Osteoblast (primary cell): Measurements from ENCODE around the gene CAPN5. TPM values are rescaled to one million over a fixed set of nuclear protein-coding genes. Genes with fewer than 3 reads are reported as not detected.

Experiments
- DNase-seq: peaks from one replicate; pipeline ENCODE4 v3.0.0; 2011; ENCODE audit warnings: low spot score, mixed read lengths; ENCODE audit not compliant: insufficient read length; ENCODE audit errors: missing footprints
- H2AFZ ChIP-seq: 2 replicates; pipeline ENCODE4 v1.6.0; 2011; ENCODE audit warnings: mild to moderate bottlenecking, low read length
- H3K27ac ChIP-seq: 2 replicates; pipeline ENCODE4 v1.5.1; 2011; ENCODE audit warnings: mild to moderate bottlenecking, low read depth, low read length, moderate library complexity
- H3K27me3 ChIP-seq: 2 replicates; pipeline ENCODE4 v1.6.0; 2012; ENCODE audit warnings: mild to moderate bottlenecking, control low read depth, inconsistent platforms, low read length, moderate library complexity; ENCODE audit not compliant: insufficient read depth
- H3K36me3 ChIP-seq: 2 replicates; pipeline ENCODE4 v1.5.1; 2011; ENCODE audit warnings: mild to moderate bottlenecking, low read length, control low read depth, moderate library complexity; ENCODE audit not compliant: insufficient read depth
- H3K4me1 ChIP-seq: 2 replicates; pipeline ENCODE4 v1.5.1; 2011; ENCODE audit warnings: mild to moderate bottlenecking, low read length, control low read depth, moderate library complexity; ENCODE audit not compliant: insufficient read depth
- H3K4me2 ChIP-seq: 2 replicates; pipeline ENCODE4 v1.6.0; 2011; ENCODE audit warnings: mild to moderate bottlenecking, low read length; ENCODE audit not compliant: insufficient read depth
- H3K4me3 ChIP-seq: fragments of 200-600 bp; sonication (generic); 3 replicates; pipeline ENCODE4 v1.5.1; 2012; ENCODE audit warnings: mild to moderate bottlenecking, low read length, inconsistent platforms; ENCODE audit not compliant: insufficient read depth
- H3K79me2 ChIP-seq: 2 replicates; pipeline ENCODE4 v1.6.0; 2012; ENCODE audit warnings: mild to moderate bottlenecking, low read length, control low read depth, inconsistent platforms; ENCODE audit not compliant: insufficient read depth
- H3K9me3 ChIP-seq: 2 replicates; pipeline ENCODE4 v1.5.1; 2011; ENCODE audit warnings: low read depth, low read length, control low read depth
- H4K20me1 ChIP-seq: 2 replicates; pipeline ENCODE4 v1.6.0; 2012; ENCODE audit warnings: mild to moderate bottlenecking, low read length, control low read depth; ENCODE audit not compliant: insufficient read depth
- total RNA-seq: library from RNA; depleted of rRNA; stranded (reverse); fragments of >200 nt; gene quantifications from 2 replicates; pipeline ENCODE4 v1.2.3, GENCODE V29; 2012
- TF ChIP-seq, protein P1 (sequence below): IDR thresholded peaks from 2 replicates; pipeline ENCODE4 v1.5.1; 2011; ENCODE audit warnings: mild to moderate bottlenecking, low read depth, low read length, moderate library complexity; ENCODE audit errors: extremely low read depth

Gene CAPN5
- total RNA-seq, 1 donor = 6.5 TPM

DNA sequence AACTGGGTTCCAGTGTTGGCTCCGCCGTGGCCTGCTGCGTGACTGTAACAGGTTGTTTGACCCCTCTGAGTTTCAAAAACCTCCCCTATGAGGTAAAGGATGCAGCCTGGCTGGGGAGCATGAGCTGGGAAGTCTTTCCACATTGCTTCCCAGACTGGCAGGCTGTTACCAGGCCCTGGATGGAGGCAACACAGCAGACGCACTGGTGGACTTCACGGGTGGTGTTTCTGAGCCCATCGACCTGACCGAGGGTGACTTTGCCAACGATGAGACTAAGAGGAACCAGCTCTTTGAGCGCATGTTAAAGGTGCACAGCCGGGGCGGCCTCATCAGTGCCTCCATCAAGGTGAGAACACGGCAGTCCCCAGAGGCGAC is 47.3 kb downstream of the CAPN5 start:
- DNase-seq = peak; percentile 68
- H3K9me3 ChIP-seq = no peaks in the 10 kb centered on the region
- H3K4me3 ChIP-seq = no peak overlapping the region
- no peaks in the 10 kb centered on the region for H3K79me2 ChIP-seq
- H3K4me2 ChIP-seq = no peak overlapping the region
- TF ChIP-seq, protein P1, sequence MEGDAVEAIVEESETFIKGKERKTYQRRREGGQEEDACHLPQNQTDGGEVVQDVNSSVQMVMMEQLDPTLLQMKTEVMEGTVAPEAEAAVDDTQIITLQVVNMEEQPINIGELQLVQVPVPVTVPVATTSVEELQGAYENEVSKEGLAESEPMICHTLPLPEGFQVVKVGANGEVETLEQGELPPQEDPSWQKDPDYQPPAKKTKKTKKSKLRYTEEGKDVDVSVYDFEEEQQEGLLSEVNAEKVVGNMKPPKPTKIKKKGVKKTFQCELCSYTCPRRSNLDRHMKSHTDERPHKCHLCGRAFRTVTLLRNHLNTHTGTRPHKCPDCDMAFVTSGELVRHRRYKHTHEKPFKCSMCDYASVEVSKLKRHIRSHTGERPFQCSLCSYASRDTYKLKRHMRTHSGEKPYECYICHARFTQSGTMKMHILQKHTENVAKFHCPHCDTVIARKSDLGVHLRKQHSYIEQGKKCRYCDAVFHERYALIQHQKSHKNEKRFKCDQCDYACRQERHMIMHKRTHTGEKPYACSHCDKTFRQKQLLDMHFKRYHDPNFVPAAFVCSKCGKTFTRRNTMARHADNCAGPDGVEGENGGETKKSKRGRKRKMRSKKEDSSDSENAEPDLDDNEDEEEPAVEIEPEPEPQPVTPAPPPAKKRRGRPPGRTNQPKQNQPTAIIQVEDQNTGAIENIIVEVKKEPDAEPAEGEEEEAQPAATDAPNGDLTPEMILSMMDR = no peak
- H4K20me1 ChIP-seq = no peaks in the 10 kb centered on the region
- no peak overlapping the region for H3K27ac ChIP-seq
- peaks cover 26% of the 10 kb centered on the region for H3K4me1 ChIP-seq
- H3K27me3 ChIP-seq = no peaks in the 10 kb centered on the region
- H3K36me3 ChIP-seq = peaks cover 1% of the 10 kb centered on the region
- H2AFZ ChIP-seq = no peak overlapping the region

- TF ChIP-seq, protein P1 = peak; percentile 30
- no peak for DNase-seq
- Histone ChIP-seq H3K4me2 (no peak overlapping the region), H3K79me2 (no peaks in the 10 kb centered on the region), H3K4me1 (peaks cover 14% of the 10 kb centered on the region), H3K4me3 (no peak overlapping the region), H4K20me1 (no peaks in the 10 kb centered on the region), H3K27me3 (no peaks in the 10 kb centered on the region), H3K9me3 (no peaks in the 10 kb centered on the region), H3K36me3 (peaks cover 2% of the 10 kb centered on the region), H2AFZ (no peak overlapping the region), H3K27ac (no peak overlapping the region)
Observed at GRCh38 chr11:77115181-77115611, 48.4 kb downstream of the CAPN5 start.

DNA sequence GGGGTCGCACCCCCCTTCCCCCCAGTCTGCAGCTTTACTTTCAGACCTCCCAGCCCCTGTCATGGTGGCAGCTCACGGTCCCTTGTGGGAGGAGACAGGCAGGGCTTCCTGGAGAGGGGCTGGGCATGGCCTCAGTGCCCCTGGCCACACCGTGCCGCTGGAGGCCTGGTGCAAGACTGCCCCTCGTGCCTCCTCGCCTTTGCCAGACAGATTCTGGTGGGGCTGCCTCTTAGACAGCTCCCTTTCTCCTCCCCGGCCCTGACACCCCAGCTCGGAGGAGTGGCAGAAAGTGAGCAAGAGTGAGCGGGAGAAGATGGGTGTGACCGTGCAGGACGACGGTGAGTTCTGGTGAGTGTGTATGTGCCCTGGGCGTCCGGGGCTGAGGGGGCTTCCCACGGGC is 49.2 kb downstream of the CAPN5 start:
- peaks cover 7% of the 10 kb centered on the region for H3K4me1 ChIP-seq
- H2AFZ ChIP-seq = no peak overlapping the region
- H3K27me3 ChIP-seq = no peaks in the 10 kb centered on the region
- H3K27ac ChIP-seq = no peak overlapping the region
- H3K4me3 ChIP-seq = no peak overlapping the region
- no peak for DNase-seq
- no peaks in the 10 kb centered on the region for H3K9me3 ChIP-seq
- H3K79me2 ChIP-seq = no peaks in the 10 kb centered on the region
- no peaks in the 10 kb centered on the region for H4K20me1 ChIP-seq
- H3K4me2 ChIP-seq = no peak overlapping the region
- peaks cover 5% of the 10 kb centered on the region for H3K36me3 ChIP-seq
- TF ChIP-seq, protein P1 = no peak

GRCh38 chr11:77117492-77117891 is 50.7 kb downstream of the CAPN5 start:
- no peaks in the 10 kb centered on the region for H3K9me3 ChIP-seq
- H3K79me2 ChIP-seq = no peaks in the 10 kb centered on the region
- TF ChIP-seq, protein P1 = no peak
- no peak overlapping the region for H3K4me2 ChIP-seq
- DNase-seq = no peak
- no peak overlapping the region for H3K4me3 ChIP-seq
- no peaks in the 10 kb centered on the region for H4K20me1 ChIP-seq
- H3K4me1 ChIP-seq = no peaks in the 10 kb centered on the region
- no peak overlapping the region for H2AFZ ChIP-seq
- no peaks in the 10 kb centered on the region for H3K27me3 ChIP-seq
- peaks cover 9% of the 10 kb centered on the region for H3K36me3 ChIP-seq
- no peak overlapping the region for H3K27ac ChIP-seq
